Suppressor macrophage treated with lipopolysaccharide for 4 hours (primary cell): ENCODE results near the gene RASSF8.

Experiments used
- DNase-seq: peaks from one replicate; pipeline ENCODE4 v3.0.0-alpha.2; 2020

The RASSF8 gene

DNA sequence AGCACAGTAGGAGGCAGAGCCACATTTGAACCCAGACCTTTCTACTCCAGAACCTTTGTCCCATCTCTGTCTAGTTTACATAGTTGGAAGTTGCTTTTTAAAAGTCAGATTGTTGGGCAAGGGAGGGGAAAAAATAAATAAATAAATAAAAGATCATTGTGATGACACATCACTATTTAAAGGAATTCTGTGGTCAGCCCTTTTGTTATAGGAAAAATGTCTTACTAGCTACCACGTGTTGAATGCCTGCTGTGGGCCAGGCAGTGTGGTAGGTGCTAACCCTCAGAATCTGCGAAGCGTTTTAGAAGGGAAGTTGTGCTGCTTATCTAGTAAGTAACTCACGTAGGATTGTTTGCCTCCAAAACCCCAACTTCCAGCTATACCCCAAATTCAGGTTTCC is 104.1 kb downstream of the RASSF8 start:
- DNase-seq = no peak

DNA sequence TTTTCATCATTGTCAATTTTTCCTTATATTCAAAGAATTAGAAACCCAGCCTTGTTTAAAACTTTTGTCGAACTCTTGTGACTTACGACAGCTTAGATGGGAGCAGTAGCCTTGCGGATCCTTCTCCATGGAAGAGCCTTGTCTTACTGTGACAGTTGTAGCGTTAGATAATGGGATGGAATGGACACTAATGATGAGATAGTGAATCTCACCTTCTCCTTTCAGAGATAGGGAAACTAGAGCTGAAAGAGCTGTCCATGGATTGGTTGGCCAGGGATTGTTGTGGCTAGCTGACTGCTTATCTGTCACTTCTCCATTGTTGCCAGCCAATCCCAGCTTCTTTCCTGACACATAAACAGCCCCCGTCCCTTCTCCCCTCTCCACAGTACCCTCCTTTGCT is 107.0 kb downstream of the RASSF8 start:
- no peak for DNase-seq

DNA sequence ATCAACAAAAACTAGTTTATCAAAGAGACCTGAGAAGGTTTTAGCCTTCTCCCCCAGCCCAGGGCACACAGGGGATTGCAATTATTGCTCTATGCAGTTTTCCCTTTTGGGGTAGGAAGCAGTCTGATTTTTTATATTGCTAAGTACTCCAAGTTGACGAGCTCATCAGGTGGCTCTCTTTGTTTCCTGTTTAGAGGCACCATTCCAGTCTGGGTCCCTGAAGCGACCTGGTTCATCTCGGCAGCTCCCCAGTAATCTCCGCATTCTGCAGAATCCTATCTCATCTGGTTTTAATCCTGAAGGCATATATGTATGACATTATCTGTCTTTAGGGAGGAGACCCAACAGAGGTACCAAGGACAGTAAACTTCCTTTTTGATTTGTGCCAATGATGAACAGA is 110.0 kb downstream of the RASSF8 start:
- DNase-seq = no peak

DNA sequence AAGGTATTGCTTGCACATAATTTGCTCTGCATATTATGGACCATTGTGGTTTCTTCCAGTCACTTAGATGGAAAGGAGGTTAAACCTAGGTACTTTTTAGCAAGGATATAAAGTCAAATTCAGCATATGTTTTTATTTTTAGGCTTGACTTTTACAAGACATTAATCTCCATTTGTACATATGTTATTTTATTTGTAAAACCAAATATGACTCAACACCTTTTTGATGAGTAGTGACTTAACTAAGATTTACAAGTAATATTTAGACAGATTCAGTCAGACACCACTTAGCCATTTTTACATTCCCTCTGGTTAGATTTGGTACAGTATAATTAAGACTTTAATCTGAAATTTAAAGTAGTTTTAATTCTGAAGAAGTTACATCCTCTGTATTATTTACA is 111.3 kb downstream of the RASSF8 start:
- DNase-seq = no peak

DNA sequence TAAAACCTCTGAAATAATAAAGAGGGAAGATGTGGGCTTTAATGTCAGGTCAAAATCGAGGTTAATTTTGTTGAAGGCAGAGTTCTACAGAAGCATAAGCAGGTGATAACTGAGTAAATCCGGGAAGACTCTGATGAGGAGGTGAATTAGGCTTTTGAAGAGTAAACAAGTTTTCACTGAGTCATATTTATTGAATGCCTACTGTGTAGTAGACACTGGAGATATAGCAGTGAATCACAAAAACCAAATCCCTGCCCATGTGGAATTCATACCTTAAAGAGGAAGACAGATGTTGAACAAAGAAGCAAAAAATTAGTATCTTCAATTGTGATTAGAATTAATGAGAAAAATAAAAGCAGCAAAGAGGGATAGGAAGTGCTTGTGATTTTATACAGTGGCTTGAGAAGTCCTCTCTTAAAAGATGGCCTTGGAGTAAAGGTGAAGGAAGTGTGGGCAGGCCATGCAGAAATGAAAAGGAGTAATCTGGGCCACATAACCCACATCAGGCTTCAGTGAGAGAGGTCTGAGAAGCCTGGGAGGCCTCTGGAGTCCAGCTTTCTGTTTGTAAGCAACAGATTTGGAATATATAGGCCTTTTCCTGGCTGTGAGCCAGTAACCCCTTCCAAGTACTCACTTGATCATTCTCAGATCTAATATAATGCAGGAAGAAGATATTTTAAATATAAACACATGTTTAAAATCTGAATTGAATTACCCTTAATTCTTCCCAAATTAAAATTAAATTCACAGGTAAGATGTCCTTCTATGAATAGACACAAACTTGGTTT is 119.6 kb downstream of the RASSF8 start:
- DNase-seq = no peak

DNA sequence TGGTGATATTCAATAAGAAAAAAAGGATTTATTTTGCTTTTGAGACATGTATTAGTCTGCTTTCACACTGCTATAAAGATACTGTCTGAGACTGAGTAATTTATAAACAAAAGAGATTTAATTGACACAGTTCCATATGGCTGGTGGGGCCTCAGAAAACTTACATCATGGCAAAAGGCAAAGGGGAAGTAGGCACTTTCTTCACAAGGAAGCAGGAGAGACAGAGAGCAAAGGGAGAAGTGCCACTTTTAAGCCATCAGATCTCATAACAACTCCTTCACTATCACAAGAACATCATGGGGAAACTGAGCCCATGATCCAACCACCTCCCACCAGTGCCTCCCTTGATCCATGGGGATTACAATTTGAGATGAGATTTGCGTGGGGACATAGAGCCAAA is 122.4 kb downstream of the RASSF8 start:
- DNase-seq = peak; percentile 63

GRCh38 chr12:26086936-26087335 is 128.5 kb downstream of the RASSF8 start:
- peak; percentile 56 for DNase-seq

- DNase-seq = no peak
Measured at GRCh38 chr12:26088998-26089397, 130.5 kb downstream of the RASSF8 start.

GRCh38 chr12:26090836-26091510 is 132.5 kb downstream of the RASSF8 start:
- DNase-seq = no peak

DNA sequence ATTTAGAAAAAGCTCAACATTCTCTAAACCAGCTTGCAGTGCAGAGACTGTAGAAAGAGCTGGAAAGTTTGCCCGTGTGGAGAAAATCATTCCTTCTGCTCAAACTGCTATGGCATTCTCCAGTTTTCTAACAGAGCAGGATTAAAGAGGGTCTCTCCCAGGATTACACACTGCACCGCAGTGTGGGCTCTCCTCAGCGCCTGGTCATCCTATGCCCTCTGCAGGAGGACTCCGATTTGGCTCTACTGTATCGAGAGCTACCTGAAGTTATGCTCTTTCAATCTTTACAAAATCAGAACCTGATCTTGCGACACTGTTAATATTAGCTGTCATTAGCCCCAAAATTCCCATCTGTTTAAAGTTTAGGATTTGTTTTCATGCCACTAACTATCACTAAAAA is 133.3 kb downstream of the RASSF8 start:
- no peak for DNase-seq

GRCh38 chr12:26092346-26093105 is 134.0 kb downstream of the RASSF8 start:
- DNase-seq = no peak

DNA sequence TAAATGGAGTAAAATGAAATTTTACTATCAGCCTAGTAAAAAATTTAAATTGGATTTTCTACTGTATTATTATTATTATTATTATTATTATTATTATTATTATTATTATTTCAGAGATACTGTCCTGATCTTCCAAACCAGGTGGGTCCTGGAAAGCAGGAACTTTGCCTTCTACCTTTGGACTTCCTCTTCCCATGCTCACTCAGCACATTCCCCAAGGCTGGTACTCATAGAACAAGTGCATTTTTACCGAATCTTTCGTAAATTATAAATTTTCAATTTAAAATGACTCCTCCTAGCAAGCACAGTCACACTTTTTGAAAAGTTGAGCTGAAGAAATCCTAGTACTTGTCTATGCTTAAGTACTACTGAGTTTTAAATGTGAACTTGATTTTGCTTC is 136.7 kb downstream of the RASSF8 start:
- DNase-seq = no peak

DNA sequence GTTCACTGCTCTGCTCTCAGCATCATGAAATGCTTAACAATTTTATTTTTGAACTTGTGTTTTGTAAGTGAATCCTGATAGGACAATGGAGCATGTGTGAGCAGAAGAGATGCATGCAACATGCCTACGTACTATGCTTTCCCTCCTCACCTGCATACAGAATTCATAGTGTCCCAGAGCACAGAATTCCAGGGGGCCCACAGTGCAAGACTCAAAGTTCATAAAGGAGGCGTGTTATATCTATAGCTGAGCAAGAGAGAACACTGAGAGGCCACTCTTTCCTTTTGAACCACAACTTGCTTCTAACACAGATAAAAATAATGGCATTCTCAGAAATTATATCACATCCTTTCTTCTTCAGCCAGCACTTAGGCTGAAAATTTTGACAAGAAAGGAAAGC is 137.6 kb downstream of the RASSF8 start:
- DNase-seq = no peak

DNA sequence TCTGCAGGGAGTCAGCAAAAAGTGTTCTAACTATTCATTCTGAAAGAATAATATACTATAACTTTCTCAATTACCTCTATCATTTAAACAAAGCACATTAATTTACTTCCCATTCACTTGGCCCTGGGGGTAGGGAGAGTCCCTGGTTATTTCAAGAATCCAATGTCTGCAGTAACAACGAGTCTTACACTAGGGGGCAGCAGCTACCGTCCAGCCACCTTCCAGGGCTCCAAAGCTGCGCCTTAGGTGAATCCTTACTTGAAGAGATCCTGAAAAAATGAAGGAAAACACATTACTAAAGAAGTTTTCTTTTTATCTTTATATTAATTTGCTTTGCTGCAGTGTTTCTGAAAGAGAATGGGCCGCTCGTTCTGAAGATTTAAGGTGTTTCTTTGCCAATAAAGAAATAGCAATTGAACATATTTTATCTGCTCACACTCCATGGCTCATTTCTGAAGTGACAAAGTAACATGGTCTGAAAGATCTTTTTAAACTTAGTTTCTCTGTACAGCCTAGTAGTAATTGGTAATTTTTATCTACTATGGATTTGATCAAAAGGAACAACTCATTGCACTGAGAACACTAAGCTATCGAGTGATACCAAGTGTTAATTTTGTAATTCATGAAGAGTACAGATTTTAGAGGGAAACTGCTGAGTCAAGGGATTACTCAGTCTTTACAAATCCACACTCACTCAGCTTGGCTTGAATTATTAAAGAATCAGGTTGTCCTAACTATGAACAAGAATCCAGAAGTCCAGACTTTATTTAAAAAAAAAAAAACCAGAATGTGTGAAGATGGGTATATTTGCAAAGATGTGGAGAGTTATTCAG is 138.8 kb downstream of the RASSF8 start:
- DNase-seq = peak; percentile 82

GRCh38 chr12:26100666-26101349 is 142.3 kb downstream of the RASSF8 start:
- peak; percentile 40 for DNase-seq

DNA sequence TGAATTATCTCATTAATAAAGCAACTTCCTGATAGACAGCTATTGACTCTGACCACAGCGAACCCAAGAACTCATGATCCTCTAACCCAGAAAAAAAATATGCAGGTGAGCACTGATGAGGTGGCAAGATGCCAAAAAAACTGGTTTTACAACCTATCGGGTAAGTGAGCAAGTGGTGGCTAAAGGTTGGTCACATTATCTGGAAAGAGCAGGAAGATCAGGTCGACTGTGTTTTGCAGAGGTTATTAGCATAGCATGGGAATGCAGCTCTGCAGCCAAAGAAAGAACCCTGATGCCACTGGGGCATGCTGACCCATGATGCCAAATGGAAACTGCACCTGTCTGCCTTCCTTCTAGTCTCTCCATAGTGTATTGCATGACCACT is 142.9 kb downstream of the RASSF8 start:
- DNase-seq = no peak

DNA sequence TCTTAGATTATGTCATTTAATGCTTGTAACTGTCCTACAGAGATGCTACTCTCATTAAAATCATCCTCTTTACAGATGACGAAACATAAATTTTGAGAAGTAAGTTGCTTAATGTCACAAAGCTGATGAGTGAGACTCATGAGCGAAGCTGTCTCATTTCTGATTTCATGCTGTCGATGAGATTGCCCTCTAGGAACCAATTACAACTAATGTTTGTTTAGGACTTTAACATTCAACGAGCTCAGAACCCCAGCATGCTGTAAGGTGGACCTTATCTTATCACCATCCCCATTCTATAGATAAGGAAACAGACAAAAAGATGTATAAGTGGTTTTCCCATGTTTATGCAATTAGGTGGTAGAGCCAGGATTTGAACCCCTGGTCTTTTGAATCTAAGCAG is 143.3 kb downstream of the RASSF8 start:
- DNase-seq = peak; percentile 58

GRCh38 chr12:26102953-26103352 is 144.5 kb downstream of the RASSF8 start:
- DNase-seq = peak; percentile 23

GRCh38 chr12:26106347-26106746 is 147.9 kb downstream of the RASSF8 start:
- DNase-seq = no peak

DNA sequence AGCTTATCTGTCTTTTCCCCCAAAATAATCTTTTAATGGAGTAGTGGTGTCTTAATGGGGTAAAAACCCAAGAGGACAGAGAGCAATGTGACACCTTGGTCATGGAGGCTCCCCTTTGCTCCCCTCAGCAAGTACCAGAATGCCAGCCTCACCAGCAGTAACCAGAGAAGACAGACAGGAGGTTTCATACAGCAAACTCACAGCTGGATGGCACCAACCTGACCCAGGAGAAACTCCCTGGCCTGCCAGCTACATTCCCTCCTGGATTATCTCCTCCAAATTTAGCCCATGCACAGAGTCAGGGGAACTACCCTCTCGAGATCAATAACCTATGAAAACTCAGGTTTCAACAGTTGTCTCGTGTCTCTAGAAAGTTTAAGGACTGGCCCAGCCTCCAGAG is 150.4 kb downstream of the RASSF8 start:
- no peak for DNase-seq

DNA sequence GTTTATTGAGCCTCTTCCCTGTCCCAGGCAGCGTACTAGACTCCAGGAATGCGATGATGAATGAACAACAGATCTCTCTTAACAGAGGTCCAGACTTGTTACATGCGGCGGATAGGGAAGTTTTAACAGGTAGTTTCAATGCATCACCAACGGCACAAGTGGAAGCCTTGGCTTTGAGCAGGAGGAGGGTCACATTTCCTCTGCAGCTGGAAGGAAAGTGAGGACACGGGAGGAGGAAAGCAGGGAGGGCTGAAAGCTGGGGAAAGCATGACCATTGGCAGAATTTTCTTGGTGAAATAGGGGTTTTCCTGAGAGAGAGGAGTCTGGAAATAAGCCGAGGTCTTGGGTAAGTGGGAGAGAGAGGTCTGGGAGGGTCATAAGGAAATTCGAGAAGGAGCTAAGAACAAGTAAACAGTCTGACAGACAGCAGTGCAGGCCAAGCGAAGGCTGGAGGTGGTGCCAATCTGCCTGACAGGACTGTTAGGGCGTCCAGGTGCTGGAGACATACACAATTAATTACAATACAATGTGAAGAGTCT is 150.9 kb downstream of the RASSF8 start:
- DNase-seq = no peak

GRCh38 chr12:26112232-26112631 is 153.8 kb downstream of the RASSF8 start:
- no peak for DNase-seq
